Neural cell (in vitro differentiated cells): ENCODE data around the gene POU2F2. TPM values are rescaled to one million over a fixed set of nuclear protein-coding genes. Genes with fewer than 3 reads are reported as not detected.

ENCODE experiments used
- H2AFZ ChIP-seq: fragments of 200-600, 300-800 bp; sonication (generic), shearing (Covaris generic); 2 replicates; pipeline ENCODE4 v1.6.0; 2014; ENCODE audit warnings: low read depth, mild to moderate bottlenecking, antibody characterized with exemption, low read length, moderate library complexity
- H3F3A ChIP-seq: fragments of 200-600 bp; shearing (Covaris generic); 2 replicates; pipeline ENCODE4 v1.6.1; 2016; ENCODE audit warnings: mild to moderate bottlenecking, moderate library complexity, mixed read lengths, antibody characterized with exemption, low read length; ENCODE audit not compliant: insufficient read depth, poor library complexity, severe bottlenecking
- H3K27ac ChIP-seq: fragments of 200-600, 300-800 bp; sonication (generic), shearing (Covaris generic); 2 replicates; pipeline ENCODE4 v1.5.1; 2014; ENCODE audit warnings: mild to moderate bottlenecking, low read length, moderate library complexity
- H3K27me3 ChIP-seq: fragments of 300-800, 200-600 bp; sonication (generic), shearing (Covaris generic); 2 replicates; pipeline ENCODE4 v1.6.0; 2014; ENCODE audit warnings: mild to moderate bottlenecking, low read depth, low read length, moderate library complexity; ENCODE audit not compliant: insufficient read depth
- H3K36me3 ChIP-seq: fragments of 300-800, 200-600 bp; sonication (generic), shearing (Covaris generic); 2 replicates; pipeline ENCODE4 v1.5.1; 2014; ENCODE audit warnings: mild to moderate bottlenecking, antibody characterized with exemption, low read length, moderate library complexity; ENCODE audit not compliant: insufficient read depth
- H3K4me2 ChIP-seq: fragments of 300-800, 200-600 bp; sonication (generic), shearing (Covaris generic); 2 replicates; pipeline ENCODE4 v1.6.0; 2014; ENCODE audit warnings: mild to moderate bottlenecking, low read length
- H3K4me3 ChIP-seq: fragments of 300-800, 200-600 bp; sonication (generic), shearing (Covaris generic); 2 replicates; pipeline ENCODE4 v1.5.1; 2014; ENCODE audit warnings: mild to moderate bottlenecking, low read length, moderate library complexity
- H3K79me2 ChIP-seq: fragments of 200-600 bp; shearing (Covaris generic); replicated peaks from 2 replicates; pipeline ENCODE4 v1.6.0; 2014; ENCODE audit warnings: mild to moderate bottlenecking, low read length, moderate library complexity; ENCODE audit not compliant: insufficient read depth
- H3K9ac ChIP-seq: fragments of 300-800, 200-600 bp; sonication (generic), shearing (Covaris generic); 2 replicates; pipeline ENCODE4 v1.6.1; 2016; ENCODE audit warnings: mild to moderate bottlenecking, low read length, mixed read lengths
- H3K9me2 ChIP-seq: fragments of 200-600 bp; shearing (Covaris generic); 2 replicates; pipeline ENCODE4 v1.6.1; 2016; ENCODE audit warnings: mild to moderate bottlenecking, low read length, mixed read lengths; ENCODE audit not compliant: insufficient read depth
- H3K9me3 ChIP-seq: fragments of 200-600, 300-800 bp; sonication (generic), shearing (Covaris generic); 2 replicates; pipeline ENCODE4 v1.6.1; 2016; ENCODE audit warnings: mild to moderate bottlenecking, mixed run types, low read length, moderate library complexity, mixed read lengths
- H4K20me1 ChIP-seq: fragments of 200-600 bp; shearing (Covaris generic); 2 replicates; pipeline ENCODE4 v1.6.1; 2016; ENCODE audit warnings: mild to moderate bottlenecking, mixed run types; ENCODE audit not compliant: insufficient read depth
- CTCF ChIP-seq: fragments of 450-650 bp; IDR thresholded peaks from 2 replicates; pipeline ENCODE4 v1.5.1; 2014; ENCODE audit warnings: antibody characterized with exemption, mild to moderate bottlenecking, moderate library complexity; ENCODE audit not compliant: poor library complexity, severe bottlenecking
- EP300 ChIP-seq: fragments of 450-650 bp; conservative IDR thresholded peaks from 2 replicates; pipeline ENCODE4 v1.6.1; 2014; ENCODE audit warnings: antibody characterized with exemption, mild to moderate bottlenecking, moderate library complexity; ENCODE audit not compliant: poor library complexity, severe bottlenecking
- EZH2 ChIP-seq: fragments of 200-600, 300-800 bp; shearing (Covaris generic), sonication (generic); IDR thresholded peaks from 2 replicates; pipeline ENCODE4 v1.6.1; 2014; ENCODE audit warnings: antibody characterized with exemption, low read length, borderline replicate concordance, mild to moderate bottlenecking; ENCODE audit not compliant: insufficient read depth, poor library complexity, severe bottlenecking
- MXI1 ChIP-seq: fragments of 450-650 bp; conservative IDR thresholded peaks from 2 replicates; pipeline ENCODE4 v1.6.1; 2014; ENCODE audit warnings: antibody characterized with exemption, mild to moderate bottlenecking; ENCODE audit not compliant: poor library complexity, severe bottlenecking
- POLR2AphosphoS5 ChIP-seq: IDR thresholded peaks from 2 replicates; pipeline ENCODE4 v1.6.1; 2012
- RAD21 ChIP-seq: fragments of 450-650 bp; conservative IDR thresholded peaks from 2 replicates; pipeline ENCODE4 v1.6.1; 2014; ENCODE audit warnings: antibody characterized with exemption, mild to moderate bottlenecking, moderate library complexity
- REST ChIP-seq: IDR thresholded peaks from 2 replicates; pipeline ENCODE4 v1.6.1; 2012; ENCODE audit warnings: borderline replicate concordance
- SMC3 ChIP-seq: fragments of 450-650 bp; conservative IDR thresholded peaks from 2 replicates; pipeline ENCODE4 v1.6.1; 2014; ENCODE audit warnings: antibody characterized with exemption, mild to moderate bottlenecking, moderate library complexity; ENCODE audit not compliant: poor library complexity
- TAF1 ChIP-seq: IDR thresholded peaks from 2 replicates; pipeline ENCODE4 v1.6.1; 2012; ENCODE audit warnings: low read depth
- polyA plus RNA-seq: library from polyadenylated mRNA; depleted of rRNA; stranded (reverse); fragments of >200 nt; gene quantifications from 2 replicates; pipeline ENCODE4 v1.2.3, GENCODE V29; 2014

The POU2F2 gene
- polyA plus RNA-seq, 1 donor from 2014 or later = 7.7 TPM

GRCh38 chr19:42158926-42159325, 26.7 kb upstream of the POU2F2 start:
- Histone ChIP-seq H3K27me3 (no peaks in the 10 kb centered on the region), H3K9me2 (no peaks in the 10 kb centered on the region)

GRCh38 chr19:42156571-42156970, 24.3 kb upstream of the POU2F2 start:
- Histone ChIP-seq H3K36me3 (peaks cover 4% of the 10 kb centered on the region), H3K79me2 (no peaks in the 10 kb centered on the region), H3K4me2 (no peak overlapping the region), H3K27ac (no peak overlapping the region), H3F3A (no peaks in the 10 kb centered on the region), H3K4me3 (no peak overlapping the region), H3K9ac (no peak overlapping the region), H3K9me3 (no peaks in the 10 kb centered on the region), H2AFZ (no peak overlapping the region), H3K27me3 (no peaks in the 10 kb centered on the region), H4K20me1 (no peaks in the 10 kb centered on the region), H3K9me2 (no peaks in the 10 kb centered on the region)
- TF ChIP-seq SMC3 = no peak
- TF ChIP-seq CTCF = no peak
- TF ChIP-seq REST = no peak
- TF ChIP-seq TAF1 = no peak
- TF ChIP-seq POLR2AphosphoS5 = no peak

More at GRCh38 chr19:42158926-42159325, 26.7 kb upstream of the POU2F2 start:
- TF ChIP-seq REST (no peak), SMC3 (no peak), MXI1 (no peak), RAD21 (no peak), CTCF (no peak), TAF1 (no peak), POLR2AphosphoS5 (no peak), EZH2 (no peak), EP300 (no peak)
- Histone ChIP-seq H4K20me1 (no peaks in the 10 kb centered on the region), H3K36me3 (peaks cover 4% of the 10 kb centered on the region), H3K4me3 (no peak overlapping the region), H3K9ac (no peak overlapping the region), H3K4me2 (no peak overlapping the region), H3K79me2 (no peaks in the 10 kb centered on the region), H2AFZ (no peak overlapping the region), H3F3A (no peaks in the 10 kb centered on the region), H3K27ac (no peak overlapping the region), H3K9me3 (no peaks in the 10 kb centered on the region)
